ENCODE results near the gene UGGT2. TPM values are rescaled to one million over a fixed set of nuclear protein-coding genes. Genes with fewer than 3 reads are reported as not detected.

The UGGT2 gene
- polyA plus RNA-seq, 1 experiment: 30.5 TPM

DNA sequence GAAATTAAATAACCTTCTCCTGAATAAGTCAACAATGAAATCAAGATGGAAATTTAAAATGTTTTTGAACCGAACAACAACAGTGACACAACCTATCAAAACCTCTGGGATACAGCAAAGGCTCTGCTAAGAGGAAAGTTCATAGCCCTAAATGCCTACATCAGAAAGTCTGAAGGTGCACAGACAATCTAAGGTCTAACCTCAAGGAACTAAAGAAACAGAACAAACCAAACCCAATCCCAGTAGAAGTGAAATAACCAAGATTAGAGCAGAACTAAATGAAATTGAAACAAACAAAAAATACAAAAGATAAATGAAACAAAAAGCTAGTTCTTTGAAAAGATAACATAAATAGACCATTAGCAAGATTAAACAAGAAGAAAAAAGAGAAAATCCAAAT lies 9.0 kb downstream of the UGGT2 start:
- ChIA-PET POLR2A (no interaction called here), CTCF (interaction anchor here (1.0 to 1.5 kb wide), 2 partner anchors 14 to 24 kb away, joined by 6 to 7 read pairs; no protein-coding TSS in a partner anchor)
- no peaks in the 10 kb centered on the region for H3K27me3 ChIP-seq (ENCODE audit: control insufficient read depth, insufficient read depth, low read length)
- peaks cover 7% of the 10 kb centered on the region for H3K9me3 ChIP-seq (ENCODE audit: control insufficient read depth, insufficient read depth, low read length)
- DNase-seq (ENCODE audit: low read depth, low spot score): no peak
- H3K4me3 ChIP-seq (ENCODE audit: low read depth, low read length): no peak overlapping the region
- H3K27ac ChIP-seq (ENCODE audit: low read depth, low read length): no peak overlapping the region
- TF ChIP-seq, protein P1, sequence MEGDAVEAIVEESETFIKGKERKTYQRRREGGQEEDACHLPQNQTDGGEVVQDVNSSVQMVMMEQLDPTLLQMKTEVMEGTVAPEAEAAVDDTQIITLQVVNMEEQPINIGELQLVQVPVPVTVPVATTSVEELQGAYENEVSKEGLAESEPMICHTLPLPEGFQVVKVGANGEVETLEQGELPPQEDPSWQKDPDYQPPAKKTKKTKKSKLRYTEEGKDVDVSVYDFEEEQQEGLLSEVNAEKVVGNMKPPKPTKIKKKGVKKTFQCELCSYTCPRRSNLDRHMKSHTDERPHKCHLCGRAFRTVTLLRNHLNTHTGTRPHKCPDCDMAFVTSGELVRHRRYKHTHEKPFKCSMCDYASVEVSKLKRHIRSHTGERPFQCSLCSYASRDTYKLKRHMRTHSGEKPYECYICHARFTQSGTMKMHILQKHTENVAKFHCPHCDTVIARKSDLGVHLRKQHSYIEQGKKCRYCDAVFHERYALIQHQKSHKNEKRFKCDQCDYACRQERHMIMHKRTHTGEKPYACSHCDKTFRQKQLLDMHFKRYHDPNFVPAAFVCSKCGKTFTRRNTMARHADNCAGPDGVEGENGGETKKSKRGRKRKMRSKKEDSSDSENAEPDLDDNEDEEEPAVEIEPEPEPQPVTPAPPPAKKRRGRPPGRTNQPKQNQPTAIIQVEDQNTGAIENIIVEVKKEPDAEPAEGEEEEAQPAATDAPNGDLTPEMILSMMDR (IDR thresholded peaks at IDR 0.05; ENCODE audit: low read depth, low read length): no peak

DNA sequence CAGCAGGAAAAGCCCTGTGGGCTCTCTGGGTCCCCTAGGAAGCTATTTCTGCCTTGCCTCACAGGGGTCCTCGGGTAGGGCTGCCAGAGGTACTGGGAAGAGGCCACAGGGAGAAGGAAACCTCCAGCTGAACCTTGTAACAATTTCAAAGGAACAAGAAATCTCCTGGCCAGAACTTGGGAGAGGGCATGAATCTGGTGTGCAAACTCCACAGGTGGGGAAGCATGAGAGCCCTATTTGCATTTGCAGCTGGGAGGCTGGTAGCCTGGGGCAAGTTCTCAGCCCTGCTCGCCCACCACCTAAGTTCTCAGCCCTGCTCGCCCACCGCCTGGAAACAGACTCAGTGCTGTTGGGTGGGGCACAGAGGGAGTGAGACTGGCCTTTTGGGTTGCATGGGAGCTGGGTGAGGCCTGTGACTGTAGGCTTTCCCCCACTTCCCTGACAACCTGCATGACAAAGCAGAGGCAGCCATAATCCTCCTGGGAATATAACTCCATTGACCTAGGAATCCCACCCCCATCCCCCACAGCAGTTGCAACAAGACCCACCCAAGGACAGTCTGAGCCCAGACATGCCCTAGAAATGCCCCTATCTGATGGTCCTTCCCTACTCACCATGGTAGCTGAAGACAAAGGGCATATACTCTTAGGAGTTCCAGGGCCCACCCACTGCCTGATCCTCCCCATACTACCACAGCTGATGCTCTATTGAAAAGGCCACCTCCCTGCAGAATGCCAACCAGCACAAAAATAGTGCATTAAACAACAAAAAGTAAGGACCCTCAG lies 11.7 kb downstream of the UGGT2 start:
- no peaks in the 10 kb centered on the region for H3K27me3 ChIP-seq (ENCODE audit: control insufficient read depth, insufficient read depth, low read length)
- POLR2A ChIA-PET: no interaction called here
- TF ChIP-seq, protein P1 (IDR thresholded peaks at IDR 0.05; ENCODE audit: low read depth, low read length): no peak
- no peak overlapping the region for H3K27ac ChIP-seq (ENCODE audit: low read depth, low read length)
- H3K4me3 ChIP-seq (ENCODE audit: low read depth, low read length): no peak overlapping the region
- CTCF ChIA-PET: no interaction called here
- no peak for DNase-seq (ENCODE audit: low read depth, low spot score)
- peaks cover 2% of the 10 kb centered on the region for H3K9me3 ChIP-seq (ENCODE audit: control insufficient read depth, insufficient read depth, low read length)

DNA sequence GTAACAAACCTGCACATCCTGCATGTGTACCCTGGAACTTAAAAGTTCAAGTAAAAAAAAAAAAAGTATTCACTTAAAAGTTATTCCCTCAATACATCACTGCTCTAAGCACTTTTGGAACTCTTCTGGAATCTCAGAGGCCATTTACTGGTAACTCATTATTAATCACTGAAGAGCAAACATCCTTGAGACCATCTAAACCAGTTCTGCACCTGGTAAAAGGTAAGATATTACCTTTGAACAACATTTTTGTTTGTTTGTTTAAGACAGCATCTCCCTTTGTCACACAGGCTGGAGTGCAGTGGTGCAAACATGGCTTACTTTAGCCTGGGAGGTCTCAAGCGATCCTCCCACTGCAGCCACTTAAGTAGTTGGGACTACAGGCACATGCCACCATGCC lies 16.7 kb downstream of the UGGT2 start:
- H3K9me3 ChIP-seq (ENCODE audit: control insufficient read depth, insufficient read depth, low read length): peaks cover 16% of the 10 kb centered on the region
- TF ChIP-seq, protein P1 (IDR thresholded peaks at IDR 0.05; ENCODE audit: low read depth, low read length): no peak
- H3K27me3 ChIP-seq (ENCODE audit: control insufficient read depth, insufficient read depth, low read length): no peaks in the 10 kb centered on the region
- DNase-seq (ENCODE audit: low read depth, low spot score): no peak
- POLR2A ChIA-PET: no interaction called here
- CTCF ChIA-PET: interaction anchor here (0.6 to 1.6 kb wide), 2 partner anchors 17 to 57 kb away, joined by 3 to 7 read pairs; no protein-coding TSS in a partner anchor
- H3K4me3 ChIP-seq (ENCODE audit: low read depth, low read length): no peak overlapping the region
- no peak overlapping the region for H3K27ac ChIP-seq (ENCODE audit: low read depth, low read length)

DNA sequence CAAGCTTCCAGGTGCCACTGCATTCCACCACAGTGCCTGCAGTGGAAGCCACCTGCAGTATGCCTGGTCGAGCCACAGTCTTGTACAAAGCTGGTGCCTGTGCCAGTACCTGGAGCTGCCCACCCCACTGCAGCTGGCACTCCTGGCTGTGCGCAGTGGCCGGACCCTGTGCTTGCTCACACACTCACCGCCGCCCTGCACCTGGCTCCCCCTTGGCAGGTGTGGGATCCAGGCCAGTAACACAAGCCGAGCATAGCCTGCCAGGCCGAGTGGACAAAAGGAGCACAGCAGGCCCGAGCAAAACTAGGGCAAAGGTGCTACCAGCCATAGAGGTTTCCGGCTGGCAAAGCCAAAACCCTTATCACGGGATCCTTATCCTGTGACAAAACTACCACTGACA lies 18.5 kb downstream of the UGGT2 start:
- TF ChIP-seq, protein P1 (IDR thresholded peaks at IDR 0.05; ENCODE audit: low read depth, low read length): no peak
- no peak overlapping the region for H3K27ac ChIP-seq (ENCODE audit: low read depth, low read length)
- H3K9me3 ChIP-seq (ENCODE audit: control insufficient read depth, insufficient read depth, low read length): peaks cover 16% of the 10 kb centered on the region
- ChIA-PET CTCF (no interaction called here), POLR2A (interaction anchor here (1.1 kb wide), 1 partner anchor 19 kb away, joined by 3 read pairs; the partner anchor contains the start of gene UGGT2)
- H3K27me3 ChIP-seq (ENCODE audit: control insufficient read depth, insufficient read depth, low read length): no peaks in the 10 kb centered on the region
- H3K4me3 ChIP-seq (ENCODE audit: low read depth, low read length): no peak overlapping the region
- DNase-seq (ENCODE audit: low read depth, low spot score): no peak

DNA sequence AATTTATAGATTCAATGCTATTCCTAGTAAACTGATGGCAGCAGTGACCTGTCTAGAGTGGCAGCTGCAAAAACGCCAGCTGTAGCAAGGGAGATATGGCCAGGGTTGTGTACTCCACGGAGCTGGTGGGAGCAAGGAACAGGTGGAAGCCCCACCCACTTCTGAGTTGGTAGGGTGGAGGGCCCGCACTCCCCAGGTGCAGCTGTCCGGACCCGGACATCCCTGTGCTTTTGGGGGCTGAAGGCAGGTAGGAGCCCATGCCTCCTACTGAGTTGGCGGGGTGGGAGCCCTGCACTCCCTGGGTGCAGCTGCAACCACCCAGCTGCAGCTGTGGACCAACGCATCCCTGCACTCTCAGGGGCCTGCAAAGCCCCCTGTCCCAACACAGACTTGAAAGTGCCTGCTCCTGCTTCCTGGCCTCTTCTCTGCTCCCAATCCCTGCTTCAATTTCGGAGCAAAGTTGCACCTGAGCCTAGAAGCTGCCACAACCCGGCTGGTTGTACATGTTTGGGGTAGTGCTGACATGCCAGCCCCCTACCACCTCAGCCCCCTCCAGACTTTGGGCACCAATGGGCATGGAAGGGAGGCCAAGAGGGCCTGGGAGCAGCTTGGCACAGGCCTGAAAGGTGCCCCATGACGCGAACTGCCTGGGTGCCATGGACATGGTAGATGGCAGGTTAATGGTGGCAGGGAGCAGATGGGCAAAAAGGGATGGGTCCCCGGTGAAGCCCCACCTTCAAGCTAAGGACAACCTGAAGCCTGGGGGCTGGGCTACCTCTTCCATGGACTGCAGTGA lies 19.8 kb downstream of the UGGT2 start:
- POLR2A ChIA-PET: no interaction called here
- Histone ChIP-seq H3K9me3 (ENCODE audit: control insufficient read depth, insufficient read depth, low read length) (peaks cover 16% of the 10 kb centered on the region), H3K4me3 (ENCODE audit: low read depth, low read length) (no peak overlapping the region), H3K27ac (ENCODE audit: low read depth, low read length) (no peak overlapping the region), H3K27me3 (ENCODE audit: control insufficient read depth, insufficient read depth, low read length) (no peaks in the 10 kb centered on the region)
- TF ChIP-seq, protein P1 (IDR thresholded peaks at IDR 0.05; ENCODE audit: low read depth, low read length): no peak
- no peak for DNase-seq (ENCODE audit: low read depth, low spot score)
- CTCF ChIA-PET: interaction anchor here (0.7 to 0.8 kb wide), 2 partner anchors 13 to 20 kb away, joined by 3 read pairs; partner anchors contain the start of gene UGGT2

Measured in AG04450 (cell line).